GM21717 (cell line): ENCODE results near the gene ENAH.
"Not testable (repeated sequence)": the region's sequence is repeated elsewhere in the genome, so short reads cannot be mapped to it uniquely, and the experiment has no call there.

Source experiments
- ATAC-seq: cut with Tn5 transposase; IDR thresholded peaks from one replicate; pipeline ENCODE4 v1.9.1; 2021; ENCODE audit warnings: mild to moderate bottlenecking, moderate library complexity; ENCODE audit not compliant: unreplicated experiment

Gene ENAH

DNA sequence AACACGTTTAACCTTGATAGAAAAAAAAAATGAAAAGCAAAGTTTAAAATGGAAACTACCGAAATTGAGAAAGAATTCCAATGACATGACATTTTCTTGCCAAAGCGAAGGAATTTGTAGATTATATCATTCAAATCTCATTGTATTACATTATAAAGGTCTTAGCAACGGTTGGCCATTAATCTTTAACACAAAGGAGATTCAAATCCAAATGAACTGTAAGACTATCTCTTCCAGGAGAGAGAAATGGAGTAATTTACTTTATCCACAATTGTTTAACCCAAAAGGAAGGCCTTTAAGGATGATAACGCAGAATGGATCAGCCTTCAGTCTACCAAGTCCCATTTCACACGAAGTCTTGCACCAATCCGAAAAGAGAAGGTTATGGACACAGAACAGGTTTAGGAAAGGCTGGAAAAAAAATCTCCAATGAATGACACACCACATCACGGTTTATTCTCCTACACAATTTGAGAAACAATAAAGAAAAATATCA lies 1.5 kb downstream of the ENAH start:
- ATAC-seq, result no peak

DNA sequence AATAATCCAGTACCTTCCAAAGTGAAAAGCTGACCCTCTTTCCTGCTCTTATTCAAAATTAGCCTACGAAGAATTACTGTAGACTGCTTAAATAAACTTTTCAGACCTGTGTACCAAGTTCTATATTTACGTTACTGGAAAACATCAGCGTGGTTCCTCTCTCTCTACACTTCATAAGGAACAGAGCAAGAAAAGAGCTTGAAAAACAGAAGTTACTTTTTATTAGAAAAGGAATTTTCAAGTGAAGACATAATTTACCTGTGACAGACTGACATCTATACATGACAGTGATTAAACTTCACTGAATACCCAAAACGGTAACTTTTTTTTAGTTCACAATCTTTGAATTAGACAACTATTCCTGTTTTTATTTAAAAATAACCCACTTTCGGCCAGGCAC lies 2.7 kb downstream of the ENAH start:
- ATAC-seq, result no peak

DNA sequence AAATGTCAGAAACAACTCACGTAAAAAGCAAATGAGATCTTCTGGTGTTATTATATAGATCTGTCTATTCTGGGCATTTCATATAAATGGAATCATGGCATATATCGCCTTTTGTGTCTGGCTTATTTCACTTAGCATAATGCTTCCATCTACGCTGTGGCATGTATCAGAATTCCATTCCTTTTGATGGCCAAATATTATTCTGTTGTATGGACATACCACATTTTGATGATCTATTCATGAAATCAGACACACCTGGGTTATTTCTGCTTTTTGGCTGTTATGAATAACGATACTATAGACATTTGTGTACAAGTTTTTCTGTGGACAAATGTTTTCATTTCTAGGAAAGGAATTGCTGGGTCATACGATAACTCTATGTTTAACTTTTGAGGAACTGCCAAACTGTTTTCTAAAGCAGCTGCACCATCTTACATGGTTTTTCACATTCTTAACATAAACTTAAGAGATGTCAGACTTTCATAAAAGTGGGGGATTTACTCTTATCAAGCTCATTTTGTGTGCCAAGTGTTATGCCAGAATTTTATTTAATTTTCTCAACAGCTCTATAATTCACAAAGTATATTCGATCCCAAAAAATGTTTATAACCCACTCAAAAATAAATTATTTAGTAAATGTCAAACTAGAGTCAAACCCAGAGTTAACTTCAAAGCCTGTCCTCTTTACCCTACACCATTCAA lies 7.6 kb downstream of the ENAH start:
- no peak for ATAC-seq

DNA sequence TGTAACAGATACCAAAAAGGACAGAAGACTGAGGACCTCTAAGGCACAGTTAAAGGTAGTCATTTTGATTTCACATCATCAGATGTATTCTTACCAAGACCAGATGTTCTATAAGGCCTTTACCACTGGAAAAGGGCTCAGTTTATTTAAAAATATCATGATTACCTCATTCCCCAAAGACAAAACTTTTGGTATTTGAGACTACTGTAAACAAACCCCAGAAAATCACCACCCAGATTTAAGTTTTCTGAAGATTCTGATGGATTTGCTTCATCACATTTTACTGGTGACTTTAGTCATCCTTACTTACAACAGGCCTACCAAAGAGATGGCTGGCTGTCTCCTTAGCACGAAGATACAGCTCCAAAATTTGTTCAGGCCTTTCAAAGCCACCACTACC lies 8.3 kb downstream of the ENAH start:
- ATAC-seq, result no peak

DNA sequence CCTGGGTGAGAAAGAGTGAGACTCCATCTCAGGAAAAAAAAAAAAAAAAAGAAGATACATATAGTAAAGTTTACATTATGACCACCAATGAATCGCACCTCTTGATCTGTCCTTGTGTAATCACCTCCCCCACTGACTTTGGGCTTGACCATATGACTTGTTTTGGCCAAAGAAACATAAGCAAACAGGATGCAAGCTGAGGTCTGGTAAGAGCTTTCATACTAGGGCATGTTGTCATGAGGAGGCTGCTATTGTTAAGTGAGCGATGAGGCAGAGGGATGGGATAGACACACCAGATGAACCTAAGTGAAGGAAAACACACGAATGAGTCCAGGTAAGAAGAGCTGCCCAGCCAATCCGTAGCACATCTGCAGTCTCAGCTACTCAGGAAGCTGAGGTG lies 10.7 kb downstream of the ENAH start:
- no peak for ATAC-seq

DNA sequence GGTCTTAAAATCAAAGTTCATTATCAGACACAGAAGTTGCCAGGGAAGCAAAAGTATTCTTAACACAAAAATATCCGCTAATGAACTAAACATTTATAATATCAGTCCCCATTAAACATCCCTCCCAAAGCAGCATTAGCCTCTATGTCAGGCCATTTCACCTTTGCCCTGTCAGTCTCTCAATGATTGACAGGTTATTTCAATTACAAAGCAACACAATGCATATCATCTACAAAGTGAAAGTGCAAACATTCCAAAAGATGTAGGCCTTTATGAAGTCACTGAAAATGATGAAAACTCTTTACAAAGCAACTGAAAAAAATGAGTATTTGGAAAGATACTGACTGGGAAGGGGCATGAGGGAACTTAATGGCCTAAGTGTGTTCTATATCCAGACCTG lies 14.1 kb downstream of the ENAH start:
- no peak for ATAC-seq

DNA sequence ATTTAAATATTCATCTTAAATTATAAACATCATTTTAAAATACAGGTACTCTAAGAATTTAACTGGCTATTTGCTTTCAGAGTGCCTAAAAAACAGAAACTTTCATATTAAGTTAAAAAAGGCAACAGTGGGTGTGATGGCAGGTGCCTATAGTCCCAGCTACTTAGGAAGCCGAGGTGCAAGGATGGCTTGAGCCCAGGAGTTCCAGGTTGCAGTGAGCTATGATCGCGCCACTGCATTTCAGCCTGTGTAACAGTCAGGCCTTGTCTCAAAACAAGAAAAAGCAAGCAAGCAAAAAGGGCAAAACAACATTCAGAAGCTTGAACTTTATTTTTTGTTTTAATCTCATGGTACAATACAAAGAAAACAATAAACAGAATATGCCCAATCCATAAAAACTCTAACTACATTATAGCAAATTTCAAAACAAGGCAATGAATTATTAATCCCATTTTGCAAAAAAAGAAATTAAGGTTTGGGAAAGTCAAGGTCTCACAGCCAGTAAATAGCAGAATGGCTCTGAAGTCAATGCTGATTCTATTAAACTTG lies 15.2 kb downstream of the ENAH start:
- no peak for ATAC-seq

DNA sequence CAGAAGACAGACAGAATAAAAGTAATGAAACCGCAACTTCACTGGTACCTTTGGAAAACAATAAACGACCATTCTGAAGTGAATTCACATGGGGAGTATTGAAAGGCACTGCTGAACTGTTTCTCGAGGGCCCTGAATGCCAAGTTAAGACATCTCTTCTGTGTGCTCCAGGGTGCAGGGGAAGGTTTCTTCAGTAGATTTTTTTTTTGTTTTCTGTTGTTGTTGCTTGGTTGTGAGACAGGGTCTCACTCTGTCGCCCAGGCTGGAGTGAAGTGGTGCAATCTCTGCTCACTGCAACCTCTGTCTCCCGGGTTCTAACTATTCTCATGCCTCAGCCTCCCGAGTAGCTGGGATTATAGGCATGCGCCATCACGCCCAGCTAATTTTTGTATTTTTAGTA lies 15.9 kb downstream of the ENAH start:
- ATAC-seq, result not testable (repeated sequence)

DNA sequence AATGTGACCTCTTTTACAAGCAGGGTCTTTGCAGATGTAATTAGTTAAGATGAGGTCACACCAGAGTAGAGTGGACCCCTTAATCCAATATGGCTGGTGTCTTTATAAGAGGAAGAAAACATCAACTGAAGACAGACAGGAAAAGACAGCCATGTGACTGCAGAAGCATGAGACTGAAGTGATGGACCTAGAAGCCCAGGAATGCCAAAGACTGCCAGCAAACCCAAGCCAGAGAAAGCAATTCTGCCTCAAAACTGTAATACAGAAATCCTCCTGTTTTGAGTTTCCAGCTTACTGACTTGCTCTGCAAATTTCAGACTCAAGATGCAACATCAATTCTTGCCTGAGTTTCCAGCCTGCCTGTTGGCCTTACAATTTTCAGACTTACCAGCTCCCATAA lies 17.3 kb downstream of the ENAH start:
- ATAC-seq, result no peak

DNA sequence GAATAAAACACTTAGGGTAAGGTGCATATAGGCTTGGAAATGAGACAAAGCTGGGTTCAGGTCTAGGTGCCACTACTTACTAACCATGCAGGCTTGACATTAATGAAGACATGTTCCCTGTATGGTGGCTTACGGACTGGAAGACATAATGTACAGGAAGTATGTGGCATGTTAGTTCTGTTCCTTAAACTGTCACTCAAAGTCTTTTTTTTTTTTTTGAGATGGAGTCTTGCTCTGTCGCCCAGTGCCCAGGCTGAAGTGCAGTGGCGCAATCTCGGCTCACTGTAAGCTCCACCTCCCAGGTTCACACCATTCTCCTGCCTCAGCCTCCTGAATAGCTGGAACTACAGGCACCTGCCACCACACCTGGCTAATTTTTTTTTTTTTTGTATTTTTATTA lies 20.1 kb downstream of the ENAH start:
- not testable (repeated sequence) for ATAC-seq

DNA sequence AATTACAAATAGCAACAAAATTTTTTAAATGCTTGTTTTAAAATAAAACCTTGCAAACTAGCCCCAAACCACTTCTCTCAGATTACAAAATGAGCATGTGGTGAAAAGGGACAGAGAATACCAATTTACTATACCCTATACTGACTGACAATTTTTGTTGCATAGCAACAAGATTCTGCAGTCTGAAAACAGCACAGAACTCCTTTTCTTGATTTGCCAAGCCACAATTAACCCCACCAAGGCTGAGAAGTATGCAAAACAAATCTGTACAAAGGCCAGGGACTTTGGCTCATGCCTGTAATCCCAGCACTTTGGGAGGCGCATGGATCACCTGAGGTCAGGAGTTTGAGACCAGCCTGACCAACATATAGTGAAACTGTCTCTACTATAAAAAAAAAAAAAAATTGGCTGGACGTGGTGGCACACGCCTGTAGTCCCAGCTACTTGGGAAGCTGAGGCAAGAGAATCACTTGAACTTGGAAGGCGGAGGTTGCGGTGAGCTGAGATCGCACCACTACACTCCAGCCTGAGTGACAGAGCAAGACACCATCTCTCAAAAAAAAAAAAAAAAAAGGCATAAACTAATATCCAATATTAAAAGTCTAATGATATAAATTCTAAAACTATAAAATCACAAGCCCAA lies 21.8 kb downstream of the ENAH start:
- no peak for ATAC-seq

DNA sequence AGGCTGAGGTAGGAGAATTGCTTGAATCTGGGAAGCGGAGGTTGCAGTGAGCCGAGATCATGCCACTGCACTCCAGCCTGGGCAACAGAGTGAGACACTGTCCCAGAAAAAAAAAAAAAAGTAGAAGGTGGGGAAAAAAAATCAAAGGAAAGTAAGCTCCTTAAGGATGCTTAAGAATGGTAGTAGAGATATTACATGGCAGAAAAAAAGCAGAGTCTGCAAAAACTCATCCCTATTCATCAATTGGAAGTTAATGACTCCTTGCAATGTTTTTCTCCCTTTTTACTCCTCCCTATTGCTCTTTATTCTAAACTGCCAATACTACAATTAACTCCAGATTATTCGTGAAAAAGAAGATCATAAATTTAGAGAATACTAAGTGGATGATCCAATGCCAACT lies 23.4 kb downstream of the ENAH start:
- ATAC-seq, result no peak

DNA sequence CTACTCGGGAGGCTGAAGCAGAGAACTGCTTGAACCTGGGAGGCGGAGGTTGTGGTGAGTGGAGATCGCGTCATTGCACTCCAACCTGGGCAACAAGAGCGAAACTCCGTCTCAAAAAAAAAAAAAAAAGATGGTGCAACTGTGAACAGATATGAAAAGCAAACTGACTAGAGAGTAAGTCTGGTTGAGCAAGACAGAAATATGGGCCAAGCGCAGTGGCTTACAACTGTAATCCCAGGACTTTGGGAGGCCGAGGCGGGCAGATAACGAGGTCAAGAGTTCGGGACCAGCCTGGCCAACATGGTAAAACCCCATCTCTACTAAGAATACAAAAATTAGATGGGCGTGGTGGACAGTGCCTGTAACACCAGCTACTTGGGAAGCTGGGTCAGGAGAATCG lies 24.1 kb downstream of the ENAH start:
- ATAC-seq, result not testable (repeated sequence)

DNA sequence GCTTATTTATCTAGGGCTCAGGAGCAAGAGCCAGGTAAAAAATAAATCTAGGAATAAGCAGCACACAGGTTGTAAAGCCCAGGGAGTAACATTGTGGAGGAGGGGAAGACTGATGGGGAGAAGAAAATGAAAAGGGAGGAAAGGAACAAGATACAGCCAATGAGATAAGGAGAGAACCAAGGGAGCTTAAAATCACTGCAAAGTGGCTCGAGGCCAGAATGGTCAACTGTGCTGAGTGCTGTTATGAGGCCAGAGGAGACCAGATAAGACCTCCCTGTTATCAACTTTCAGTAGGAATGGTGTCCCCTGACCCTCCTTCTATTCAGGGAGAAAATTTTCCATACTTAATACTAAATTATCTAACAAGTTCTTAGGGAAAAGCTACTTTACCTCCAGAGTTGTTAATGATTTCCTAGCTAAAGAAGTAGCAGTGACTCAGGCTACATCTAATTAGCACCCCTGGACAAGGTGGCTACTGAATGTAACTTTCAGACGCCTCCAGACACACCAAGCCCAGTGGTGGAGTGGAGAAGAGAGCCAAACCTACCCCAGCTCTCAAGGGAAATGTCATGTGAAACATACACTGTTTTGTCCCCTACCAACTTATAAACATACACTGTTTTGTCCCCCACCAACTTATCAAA lies 25.5 kb downstream of the ENAH start:
- no peak for ATAC-seq

DNA sequence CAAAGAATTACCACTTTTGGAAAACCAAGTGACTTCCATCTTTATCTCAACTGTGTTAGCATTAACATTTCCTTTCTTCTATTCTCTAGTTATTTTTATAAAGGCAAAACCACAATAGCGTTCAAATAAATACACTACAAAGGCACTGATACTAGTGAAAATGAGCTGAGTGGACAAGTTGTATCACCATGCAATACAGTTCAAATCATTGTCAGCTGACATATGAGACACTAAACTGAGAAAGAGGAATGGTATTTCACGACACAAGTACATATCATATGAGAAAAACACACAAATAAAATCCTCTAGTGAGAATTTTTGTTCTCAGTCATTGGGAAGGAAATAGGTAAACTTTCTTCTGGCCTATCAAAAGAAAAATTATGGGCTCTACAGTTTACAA lies 26.2 kb downstream of the ENAH start:
- ATAC-seq, result no peak

DNA sequence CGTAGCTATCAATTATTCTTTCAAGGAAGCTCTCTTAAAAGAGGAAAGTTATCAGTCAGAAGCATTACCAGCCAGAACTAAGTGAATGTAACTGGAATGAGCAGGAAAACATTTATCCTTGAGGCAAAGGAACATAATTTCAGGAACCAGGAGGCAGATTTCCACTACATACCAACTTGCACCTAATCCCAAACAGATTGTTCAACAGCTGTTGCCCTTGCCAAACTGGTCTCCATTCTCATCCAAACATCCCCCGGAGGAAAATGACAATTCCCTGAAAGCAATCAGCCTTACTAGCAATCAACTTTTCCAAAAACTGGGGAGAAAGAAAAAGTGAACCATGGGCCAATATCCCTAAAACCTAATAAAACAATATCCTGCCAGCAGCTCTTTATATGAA lies 35.0 kb downstream of the ENAH start:
- no peak for ATAC-seq

DNA sequence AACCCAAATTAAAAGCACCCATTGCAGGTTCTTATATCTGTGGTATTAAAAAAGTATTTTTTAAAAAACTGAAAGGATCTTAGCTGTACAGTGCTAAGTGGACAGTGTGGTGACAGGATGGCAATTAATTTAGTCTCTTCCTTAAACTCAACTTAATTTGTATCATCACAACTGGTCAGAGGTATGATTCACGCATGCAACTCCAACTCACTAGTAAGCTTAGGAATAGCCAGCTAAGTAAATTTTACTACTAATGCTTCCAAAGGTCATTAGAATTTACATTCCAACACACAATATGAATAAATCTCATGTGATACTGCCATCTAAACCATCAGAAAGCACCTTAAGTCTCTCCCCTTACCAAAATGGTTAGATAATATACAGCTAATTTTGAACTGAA lies 35.4 kb downstream of the ENAH start:
- ATAC-seq, result no peak

DNA sequence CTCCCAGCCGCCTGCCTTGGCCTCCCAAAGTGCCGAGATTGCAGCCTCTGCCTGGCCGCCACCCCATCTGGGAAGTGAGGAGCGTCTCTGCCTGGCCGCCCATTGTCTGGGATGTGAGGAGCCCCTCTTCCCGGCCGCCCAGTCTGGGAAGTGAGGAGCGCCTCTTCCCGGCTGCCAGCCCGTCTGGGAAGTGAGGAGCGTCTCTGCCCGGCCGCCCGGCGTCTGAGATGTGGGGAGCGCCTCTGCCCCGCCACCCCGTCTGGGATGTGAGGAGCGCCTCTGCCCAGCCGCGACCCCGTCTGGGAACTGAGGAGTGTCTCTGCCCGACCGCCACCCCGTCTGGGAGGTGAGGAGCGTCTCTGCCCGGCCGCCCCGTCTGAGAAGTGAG lies 37.5 kb downstream of the ENAH start:
- ATAC-seq, result not testable (repeated sequence)

DNA sequence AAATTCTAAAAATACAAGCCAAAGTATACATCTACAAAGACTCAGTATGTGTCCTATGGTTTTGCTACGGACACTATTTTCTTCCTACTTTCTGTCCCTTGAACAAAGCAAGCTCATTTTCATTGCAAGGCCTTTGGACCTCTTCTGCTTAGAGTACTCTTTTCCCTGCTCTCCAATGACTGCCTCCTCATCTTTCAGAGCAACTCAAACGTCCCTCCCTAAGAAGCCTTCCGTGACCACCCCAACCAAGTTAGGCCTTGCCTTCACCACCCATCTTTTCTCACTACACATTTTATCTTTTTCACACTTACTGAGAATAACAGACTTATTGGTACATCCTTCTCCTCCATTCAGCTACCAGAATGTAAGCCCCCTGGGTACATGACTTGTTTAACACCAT lies 39.9 kb downstream of the ENAH start:
- ATAC-seq, result no peak

DNA sequence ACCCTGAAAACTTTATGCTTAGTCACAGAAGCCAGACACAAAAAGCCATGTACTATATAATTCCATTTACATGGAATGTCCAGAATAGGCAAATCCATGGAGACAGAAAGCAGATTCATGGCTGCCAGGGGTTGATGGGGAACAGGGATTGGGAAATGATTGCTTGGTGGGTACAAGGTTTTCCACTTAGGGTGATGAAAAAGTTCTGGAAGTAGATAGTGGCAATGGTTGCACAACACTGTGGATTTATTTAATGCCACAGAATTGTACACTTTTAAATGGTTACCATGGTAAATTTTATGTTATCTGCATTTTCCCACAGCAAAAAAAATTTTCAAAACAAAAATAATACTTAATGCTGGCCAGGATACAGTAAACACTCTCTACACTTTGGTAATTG lies 40.6 kb downstream of the ENAH start:
- no peak for ATAC-seq

DNA sequence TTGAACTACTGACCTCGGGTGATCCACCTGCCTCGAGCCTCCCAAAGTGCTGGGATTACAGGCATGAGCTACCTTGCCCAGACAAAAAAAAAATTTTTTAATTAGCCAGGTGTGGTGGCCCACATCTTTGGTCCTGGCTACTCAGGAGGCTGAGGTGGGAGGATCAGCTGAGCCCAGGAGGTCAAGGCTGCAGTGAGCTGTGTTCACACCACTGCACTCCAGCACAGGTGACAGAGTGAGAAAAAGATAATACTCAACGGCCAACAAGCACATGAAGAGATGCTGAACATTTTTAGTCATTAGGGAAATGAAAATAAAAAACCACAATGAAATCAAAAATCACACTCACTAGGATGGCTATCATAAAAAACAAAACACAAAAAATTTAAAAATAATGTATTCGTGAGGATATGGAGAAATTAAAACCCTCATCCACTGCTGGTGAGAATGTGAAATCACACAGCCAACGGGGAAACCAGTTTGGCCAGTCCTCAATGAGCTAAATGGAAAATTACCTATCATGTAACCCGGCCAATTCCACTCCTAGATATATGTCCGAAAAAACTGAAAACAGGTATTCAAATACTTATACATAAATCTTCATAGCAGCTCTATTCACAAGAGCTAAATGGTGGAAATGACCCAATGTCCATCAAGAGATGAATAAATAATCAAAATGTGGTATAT lies 41.2 kb downstream of the ENAH start:
- no peak for ATAC-seq
